ENCODE results near the gene FOXO3.
"Not testable (repeated sequence)": the region's sequence is repeated elsewhere in the genome, so short reads cannot be mapped to it uniquely, and the experiment has no call there.

Gene FOXO3

GRCh38 chr6:108676555-108676954, 115.8 kb downstream of the FOXO3 start:
- in situ Hi-C loops (cut with MboI; ENCODE audit: low sequenced_read_pairs), result no loop called here

GRCh38 chr6:108677357-108677756, 116.6 kb downstream of the FOXO3 start:
- in situ Hi-C loops (cut with MboI; ENCODE audit: low sequenced_read_pairs), result no loop called here

- in situ Hi-C loops (cut with MboI; ENCODE audit: low sequenced_read_pairs), result no loop called here
Measured at GRCh38 chr6:108677894-108678293, 117.2 kb downstream of the FOXO3 start.

GRCh38 chr6:108680314-108680713, 119.6 kb downstream of the FOXO3 start:
- in situ Hi-C loops (cut with MboI; ENCODE audit: low sequenced_read_pairs), result not testable (repeated sequence)

GRCh38 chr6:108681721-108682120, 121.0 kb downstream of the FOXO3 start:
- in situ Hi-C loops (cut with MboI; ENCODE audit: low sequenced_read_pairs), result not testable (repeated sequence)

- in situ Hi-C loops (cut with MboI; ENCODE audit: low sequenced_read_pairs), result not testable (repeated sequence)
Measured at GRCh38 chr6:108682383-108683119, 121.8 kb downstream of the FOXO3 start.

- in situ Hi-C loops (cut with MboI; ENCODE audit: low sequenced_read_pairs), result not testable (repeated sequence)
Measured at GRCh38 chr6:108683976-108684375, 123.3 kb downstream of the FOXO3 start.

- in situ Hi-C loops (cut with MboI; ENCODE audit: low sequenced_read_pairs), result no loop called here
Measured at GRCh38 chr6:108684771-108685329, 124.1 kb downstream of the FOXO3 start.

- in situ Hi-C loops (cut with MboI; ENCODE audit: low sequenced_read_pairs), result no loop called here
Measured at GRCh38 chr6:108685970-108686369, 125.3 kb downstream of the FOXO3 start.

- in situ Hi-C loops (cut with MboI; ENCODE audit: low sequenced_read_pairs), result no loop called here
Measured at GRCh38 chr6:108686896-108687295, 126.2 kb downstream of the FOXO3 start.

GRCh38 chr6:108687921-108688320, 127.2 kb downstream of the FOXO3 start:
- in situ Hi-C loops (cut with MboI; ENCODE audit: low sequenced_read_pairs), result no loop called here

GRCh38 chr6:108689272-108690161, 128.8 kb downstream of the FOXO3 start:
- in situ Hi-C loops (cut with MboI; ENCODE audit: low sequenced_read_pairs), result no loop called here

- in situ Hi-C loops (cut with MboI; ENCODE audit: low sequenced_read_pairs), result no loop called here
Measured at GRCh38 chr6:108690326-108691049, 129.8 kb downstream of the FOXO3 start.

GRCh38 chr6:108693430-108694154, 132.9 kb downstream of the FOXO3 start:
- in situ Hi-C loops (cut with MboI; ENCODE audit: low sequenced_read_pairs), result no loop called here

- in situ Hi-C loops (cut with MboI; ENCODE audit: low sequenced_read_pairs), result no loop called here
Measured at GRCh38 chr6:108694816-108695215, 134.1 kb downstream of the FOXO3 start.

GRCh38 chr6:108697561-108698161, 136.9 kb downstream of the FOXO3 start:
- in situ Hi-C loops (cut with MboI; ENCODE audit: low sequenced_read_pairs), result no loop called here

GRCh38 chr6:108698593-108699289, 138.0 kb downstream of the FOXO3 start:
- in situ Hi-C loops (cut with MboI; ENCODE audit: low sequenced_read_pairs), result no loop called here

GRCh38 chr6:108699290-108700041, 138.7 kb downstream of the FOXO3 start:
- in situ Hi-C loops (cut with MboI; ENCODE audit: low sequenced_read_pairs), result no loop called here

All from HL-60/S4 (cell line).